ENCODE data around the gene C8B. TPM values are rescaled to one million over a fixed set of nuclear protein-coding genes. Genes with fewer than 3 reads are reported as not detected.

The C8B gene
- total RNA-seq, 4 donors from 2014 or later: not detected

- DNase-seq: no peak
- TF ChIP-seq POLR2A (IDR thresholded peaks at IDR 0.05) (no peak), EP300 (IDR thresholded peaks at IDR 0.05; ENCODE audit: low read depth) (no peak), CTCF (IDR thresholded peaks at IDR 0.05) (no peak), POLR2AphosphoS5 (IDR thresholded peaks at IDR 0.05) (no peak)
- no peaks in the 10 kb centered on the region for H3K4me1 ChIP-seq
- no peaks in the 10 kb centered on the region for H3K27me3 ChIP-seq
- H3K4me3 ChIP-seq: no peak overlapping the region
- WGBS, 2 donors (ENCODE audit: low coverage in 1 of 2): 61 to 63% methylated on average over 3 of the region's 3 CpGs
- H3K36me3 ChIP-seq: no peaks in the 10 kb centered on the region
- H3K9me3 ChIP-seq: no peaks in the 10 kb centered on the region
- no peak overlapping the region for H3K27ac ChIP-seq
- intact Hi-C loops (cut with DNase I; ENCODE audit: low total_unique reads): no loop called here
- in situ Hi-C loops (cut with MboI; ENCODE audit: low pct_ligation_motif_present in 1 of 4, low pct_unique_long_range_greater_than_20kb in 1 of 4, low sequenced_read_pairs in 3 of 4): no loop called here
Observed at GRCh38 chr1:56967355-56967754, 1.5 kb upstream of the C8B start.

DNA sequence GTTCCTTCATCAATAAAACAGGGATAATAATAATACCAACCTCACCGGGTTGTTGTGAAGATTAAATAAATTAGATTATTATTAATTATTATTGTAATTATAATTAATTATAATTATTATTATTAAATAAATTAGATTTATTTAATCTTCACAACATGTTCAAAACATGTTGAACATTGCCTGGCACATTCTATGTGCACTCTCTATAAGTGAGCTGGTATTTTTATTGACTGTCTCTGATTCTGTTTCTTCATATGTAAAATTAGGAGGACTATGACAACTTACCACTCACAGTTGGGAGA lies 834 bp upstream of the C8B start:
- in situ Hi-C loops (cut with MboI; ENCODE audit: low pct_ligation_motif_present in 1 of 4, low pct_unique_long_range_greater_than_20kb in 1 of 4, low sequenced_read_pairs in 3 of 4): no loop called here
- H3K9me3 ChIP-seq: no peaks in the 10 kb centered on the region
- intact Hi-C loops (cut with DNase I; ENCODE audit: low total_unique reads): no loop called here

DNA sequence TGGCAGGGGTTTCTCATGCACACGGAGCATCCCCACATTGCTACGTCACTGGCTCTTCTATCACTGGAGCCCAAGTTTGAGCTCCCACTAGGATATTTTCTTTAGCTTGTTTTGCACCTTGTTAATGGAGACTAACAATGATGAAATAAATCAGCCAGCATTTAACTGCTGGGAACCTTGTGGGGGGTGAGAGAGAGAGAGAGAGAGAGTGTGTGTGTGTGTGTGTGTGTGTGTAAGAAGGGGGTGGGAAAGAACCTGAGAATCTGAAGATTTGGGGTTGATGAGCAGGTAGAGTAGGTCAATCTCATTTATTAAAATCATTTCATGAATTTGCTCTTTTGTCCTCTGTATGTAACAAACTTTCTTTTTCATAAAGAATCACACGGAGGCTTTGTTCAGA lies 624 bp downstream of the C8B start:
- in situ Hi-C loops (cut with MboI; ENCODE audit: low pct_ligation_motif_present in 1 of 4, low pct_unique_long_range_greater_than_20kb in 1 of 4, low sequenced_read_pairs in 3 of 4): no loop called here
- intact Hi-C loops (cut with DNase I; ENCODE audit: low total_unique reads): no loop called here
- Histone ChIP-seq H3K4me3 (no peak overlapping the region), H3K9me3 (no peaks in the 10 kb centered on the region), H3K4me1 (no peaks in the 10 kb centered on the region), H3K27ac (no peak overlapping the region), H3K36me3 (no peaks in the 10 kb centered on the region), H3K27me3 (no peaks in the 10 kb centered on the region)
- WGBS, 2 donors (ENCODE audit: low coverage in 1 of 2): 63 to 72% methylated on average over 3 of the region's 3 CpGs
- no peak for TF ChIP-seq EP300 (IDR thresholded peaks at IDR 0.05; ENCODE audit: low read depth)
- no peak for TF ChIP-seq POLR2A (IDR thresholded peaks at IDR 0.05)
- TF ChIP-seq CTCF (IDR thresholded peaks at IDR 0.05): no peak
- no peak for TF ChIP-seq POLR2AphosphoS5 (IDR thresholded peaks at IDR 0.05)
- DNase-seq: no peak

More for the DNA sequence above, 834 bp upstream of the C8B start:
- no peak for DNase-seq
- H3K4me1 ChIP-seq: no peaks in the 10 kb centered on the region
- WGBS, 2 donors (ENCODE audit: low coverage in 1 of 2): 84 to 85% methylated on average over 1 of the region's 1 CpG
- TF ChIP-seq POLR2AphosphoS5 (IDR thresholded peaks at IDR 0.05): no peak
- no peak for TF ChIP-seq CTCF (IDR thresholded peaks at IDR 0.05)
- TF ChIP-seq POLR2A (IDR thresholded peaks at IDR 0.05): no peak
- no peak for TF ChIP-seq EP300 (IDR thresholded peaks at IDR 0.05; ENCODE audit: low read depth)
- no peaks in the 10 kb centered on the region for H3K27me3 ChIP-seq
- no peaks in the 10 kb centered on the region for H3K36me3 ChIP-seq
- no peak overlapping the region for H3K27ac ChIP-seq
- no peak overlapping the region for H3K4me3 ChIP-seq

DNA sequence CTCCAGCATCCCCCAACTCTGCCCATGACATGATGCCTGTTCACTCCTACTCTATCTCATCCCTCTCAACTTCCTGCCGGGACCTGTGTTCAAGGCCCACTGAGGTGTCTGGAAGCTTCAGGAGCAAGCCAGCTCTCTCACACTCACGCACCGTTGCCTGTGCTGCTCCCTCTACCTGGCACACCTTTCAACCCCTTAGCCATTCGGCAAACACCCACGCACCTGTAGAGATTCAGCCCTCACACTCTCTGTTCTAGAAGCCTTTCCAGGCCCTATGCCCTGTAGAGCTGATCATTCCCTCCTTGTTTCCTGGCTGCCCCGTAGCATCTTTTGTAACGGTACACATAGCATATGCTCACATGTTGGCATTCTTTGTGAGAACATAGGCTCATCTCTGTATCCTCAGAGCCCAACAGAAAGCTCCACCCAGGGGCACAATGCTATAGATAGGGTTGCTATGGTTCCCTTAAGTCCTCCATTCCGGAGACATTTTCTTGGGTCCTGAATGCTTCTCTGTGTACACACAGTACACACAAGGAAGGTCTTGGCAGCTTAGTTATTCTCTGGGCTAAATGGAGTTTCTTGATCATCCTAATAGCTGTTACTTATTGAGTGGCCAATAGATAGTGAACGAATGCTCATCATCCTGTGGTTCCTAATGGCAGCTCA lies 1.3 kb downstream of the C8B start:
- Histone ChIP-seq H3K9me3 (no peaks in the 10 kb centered on the region), H3K4me3 (no peak overlapping the region), H3K36me3 (no peaks in the 10 kb centered on the region), H3K27me3 (no peaks in the 10 kb centered on the region), H3K27ac (no peak overlapping the region), H3K4me1 (no peaks in the 10 kb centered on the region)
- intact Hi-C loops (cut with DNase I; ENCODE audit: low total_unique reads): no loop called here
- TF ChIP-seq POLR2AphosphoS5 (IDR thresholded peaks at IDR 0.05) (no peak), EP300 (IDR thresholded peaks at IDR 0.05; ENCODE audit: low read depth) (no peak), CTCF (IDR thresholded peaks at IDR 0.05) (no peak), POLR2A (IDR thresholded peaks at IDR 0.05) (no peak)
- in situ Hi-C loops (cut with MboI; ENCODE audit: low pct_ligation_motif_present in 1 of 4, low pct_unique_long_range_greater_than_20kb in 1 of 4, low sequenced_read_pairs in 3 of 4): no loop called here
- DNase-seq: no peak
- 89% methylated on average over 9 of the region's 9 CpGs; no CpG with 5 or more reads in 1 of the 2 donors for WGBS, 2 donors (ENCODE audit: low coverage in 1 of 2)
